KG1 (cell line): ENCODE measurements around the gene AMPD3.
"Not testable (repeated sequence)": the region's sequence is repeated elsewhere in the genome, so short reads cannot be mapped to it uniquely, and the experiment has no call there.

Experiments used
- DNase-seq: peaks from one replicate; lab custom pipeline; 2025; lab: John Stamatoyannopoulos, UW

AMPD3 gene

DNA sequence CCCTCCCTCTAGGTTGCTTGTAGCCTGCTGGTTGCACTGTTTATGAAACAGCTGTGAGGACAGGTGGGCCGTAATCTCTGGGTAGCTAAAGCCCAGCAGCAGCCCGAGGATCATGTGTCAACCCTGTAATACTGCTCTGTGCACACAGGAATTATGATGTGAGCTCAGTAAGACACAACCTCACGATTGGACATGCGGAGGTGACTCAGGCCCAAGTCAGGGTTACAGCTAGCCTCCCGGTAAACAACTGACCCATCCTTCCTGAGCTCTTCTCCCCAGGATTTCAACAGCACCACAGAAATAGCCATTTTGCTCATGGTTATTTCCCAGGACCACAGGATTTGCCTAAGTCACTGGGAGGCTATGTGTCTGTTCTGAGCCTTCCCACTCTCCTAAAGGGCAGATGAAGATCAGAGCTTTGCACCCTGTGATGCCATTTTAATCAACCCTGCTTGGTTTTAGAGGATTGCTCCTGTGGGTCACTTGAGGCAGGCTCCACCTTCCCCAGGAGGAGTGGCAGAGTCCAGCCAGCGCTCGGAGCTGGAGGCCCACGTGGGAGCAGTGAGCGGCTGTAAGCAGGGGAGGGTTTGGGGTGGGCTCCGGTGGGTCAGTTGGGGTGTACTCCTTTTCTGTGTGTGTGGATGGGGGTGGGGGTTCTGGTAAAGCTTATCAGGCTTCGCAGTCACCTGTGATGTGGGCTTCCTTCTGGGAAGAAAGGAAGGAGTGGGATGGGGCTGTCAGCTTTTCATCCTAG lies at the start of gene AMPD3:
Gene AMPD3, plus strand, starts transcription at position 387 of the 754 bp plus-strand sequence. CDS start 6,256 bp downstream, outside the sequence.
- DNase-seq, result no peak

DNA sequence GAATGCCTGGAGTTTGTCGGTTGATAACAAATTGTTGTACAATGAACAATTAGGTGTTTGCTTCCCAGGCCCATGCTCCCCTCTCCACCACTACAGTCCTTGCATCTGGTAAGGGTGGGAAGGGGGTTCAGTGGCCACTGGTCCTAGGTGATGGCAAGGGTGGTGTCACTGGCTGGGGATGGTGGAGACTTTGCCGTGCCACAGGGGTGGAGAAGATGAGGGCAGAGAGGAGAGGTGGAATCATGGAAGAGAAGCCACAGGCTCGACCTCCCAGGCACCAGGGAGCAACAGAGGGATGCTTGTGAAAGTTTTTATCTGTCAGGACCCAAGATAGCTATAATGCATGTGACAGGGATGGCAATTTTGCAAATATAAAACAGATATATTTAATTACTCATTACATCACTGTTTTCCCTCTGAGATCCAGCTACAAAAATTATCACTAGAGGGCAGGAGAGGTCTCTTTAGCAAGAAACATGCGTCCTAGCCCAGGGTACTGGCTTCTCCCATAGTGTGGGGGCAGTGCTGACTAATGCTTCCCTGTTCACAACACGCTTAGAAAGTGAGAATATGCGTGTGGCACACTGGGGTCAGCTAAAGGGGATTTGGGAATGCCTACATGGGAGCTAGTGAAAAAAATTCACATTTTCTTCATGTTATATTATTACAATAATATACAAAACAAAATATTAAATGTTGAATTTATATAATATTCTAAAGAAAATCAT lies 49.0 kb upstream of the AMPD3 start:
- peak; percentile 66 for DNase-seq

DNA sequence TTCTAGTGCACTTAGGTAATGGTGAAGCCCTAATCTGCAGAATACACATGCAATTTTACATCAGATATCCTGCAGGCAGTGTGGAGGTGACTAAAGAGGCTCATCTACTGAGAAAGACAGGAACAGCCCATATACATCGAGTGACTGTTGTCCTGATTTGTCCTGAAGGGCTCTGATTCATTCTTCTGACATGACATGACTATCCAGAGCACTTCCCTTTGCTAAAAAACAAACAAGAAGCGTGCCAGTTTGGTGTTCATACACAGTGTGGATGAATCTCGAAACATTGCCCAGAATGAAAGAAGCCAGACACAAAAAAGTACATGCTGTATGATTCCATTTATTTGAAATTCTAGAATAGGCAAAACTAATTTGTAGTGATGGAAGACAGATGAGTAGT lies 48.0 kb upstream of the AMPD3 start:
- DNase-seq, result no peak

DNA sequence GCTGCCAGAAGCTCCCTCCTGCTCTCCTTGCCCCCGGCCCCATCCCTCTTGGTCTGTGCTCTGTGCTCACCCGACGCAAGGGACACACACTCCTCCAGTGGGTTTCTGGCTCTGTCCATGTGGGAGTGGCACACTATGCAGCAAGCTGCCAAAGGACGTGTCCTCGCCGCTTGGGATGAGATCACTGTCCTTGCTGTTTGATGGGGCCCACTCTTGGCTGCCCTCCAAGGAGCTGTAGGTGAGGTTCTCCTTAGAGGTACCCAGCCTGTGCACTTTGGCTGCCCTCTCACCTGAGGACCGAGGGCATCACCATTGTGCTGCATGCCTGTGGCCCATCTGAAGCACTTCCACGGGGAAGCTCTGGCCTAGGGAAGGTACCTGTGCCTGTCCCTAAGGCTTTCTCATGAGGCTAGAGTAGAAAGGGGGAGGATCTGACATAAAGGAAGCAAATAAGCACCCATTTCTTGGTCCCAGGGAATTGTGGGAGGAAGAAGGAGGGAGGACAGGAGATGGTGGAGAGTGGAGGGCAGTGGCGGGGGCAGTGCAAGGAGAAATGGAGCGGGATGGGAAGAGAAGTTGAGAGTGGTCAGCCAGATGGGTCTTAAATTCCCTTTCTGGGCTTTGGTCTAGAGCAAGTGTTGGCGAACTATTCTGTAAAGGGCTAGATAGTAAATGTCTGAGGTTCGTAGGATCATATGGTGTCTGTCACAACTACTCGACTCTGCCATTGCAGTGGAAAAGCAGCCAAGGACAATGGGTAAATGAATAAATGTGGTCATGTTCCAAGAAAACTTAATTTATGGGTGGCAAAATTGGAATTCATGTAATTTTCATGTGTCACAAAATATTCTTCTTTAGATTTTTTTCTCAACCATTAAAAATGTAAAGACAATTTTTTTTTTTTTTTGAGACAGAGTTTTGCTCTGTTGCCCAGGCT lies 47.0 kb upstream of the AMPD3 start:
- no peak for DNase-seq

DNA sequence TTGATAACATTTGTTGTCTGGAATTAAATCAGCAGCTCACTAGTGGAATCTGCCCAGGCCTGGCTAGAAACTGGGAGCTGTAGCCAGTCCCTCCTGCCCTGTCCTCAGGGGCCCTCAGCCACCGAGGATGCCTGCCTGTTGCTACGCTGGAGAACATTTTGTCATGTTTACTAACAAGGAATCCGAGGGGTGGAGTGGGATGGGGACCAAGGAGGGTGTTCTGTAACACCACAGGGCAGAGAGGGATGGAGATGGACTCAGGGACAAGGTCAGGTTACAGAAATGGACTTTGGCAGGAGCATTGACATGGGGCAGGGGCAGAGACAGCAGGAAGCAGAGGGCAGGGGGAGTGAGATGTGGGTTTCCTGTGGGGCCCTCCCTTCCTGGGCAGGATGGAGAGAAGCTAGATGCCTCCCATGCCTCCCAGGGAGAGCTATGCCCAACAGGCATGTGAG lies 45.8 kb upstream of the AMPD3 start:
- DNase-seq, result no peak

DNA sequence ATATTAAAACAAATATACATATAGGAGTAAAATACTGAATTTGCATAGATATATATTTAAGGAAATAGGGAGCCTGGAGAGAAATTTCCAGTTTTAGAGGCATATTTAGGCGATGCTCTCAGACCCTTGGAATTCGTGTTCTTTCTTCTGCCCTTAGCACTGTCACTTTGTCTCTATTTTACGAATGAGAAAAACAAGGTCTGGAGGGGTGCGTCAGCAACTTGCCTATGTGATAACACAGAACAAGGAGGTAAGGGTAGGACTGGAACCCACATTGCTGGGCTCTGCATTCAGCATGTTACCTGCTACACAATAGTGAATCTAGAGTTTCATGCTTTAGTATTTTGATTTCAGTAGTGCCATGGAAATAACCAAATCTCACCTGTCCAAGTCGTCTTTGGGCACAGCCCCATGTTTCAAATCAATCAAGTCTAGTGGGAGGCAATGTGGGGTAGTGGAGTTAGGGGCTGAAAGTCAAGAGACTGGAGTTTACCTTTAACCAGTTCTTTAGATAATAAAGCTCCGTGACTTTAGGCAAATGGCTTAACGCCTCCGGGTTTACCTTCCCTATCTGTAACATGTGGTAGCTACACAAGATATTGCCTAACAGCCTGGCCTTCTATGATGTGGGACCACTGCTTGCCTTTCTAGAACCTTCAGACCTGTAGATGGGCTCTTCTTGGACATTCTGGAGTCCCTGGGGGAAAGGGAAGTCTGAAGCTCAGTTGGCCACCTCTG lies 44.8 kb upstream of the AMPD3 start:
- DNase-seq, result no peak

DNA sequence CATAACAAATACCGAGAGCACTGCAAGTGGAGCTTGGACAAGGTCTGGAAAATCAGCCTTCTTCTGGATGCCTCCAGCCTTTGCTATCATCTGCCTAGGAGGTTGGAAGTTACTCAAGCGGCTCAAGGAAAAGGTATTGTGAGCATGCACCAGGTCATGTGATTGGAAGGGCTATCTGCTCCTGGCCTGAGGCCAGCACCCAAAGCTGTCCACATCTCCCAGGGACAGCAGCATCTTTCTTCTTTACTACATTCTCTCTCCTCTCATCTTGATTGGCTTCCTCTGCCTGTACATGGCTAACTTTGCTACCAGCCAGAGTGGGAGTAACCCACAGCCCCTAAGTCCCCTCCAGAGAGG lies 44.2 kb upstream of the AMPD3 start:
- no peak for DNase-seq

DNA sequence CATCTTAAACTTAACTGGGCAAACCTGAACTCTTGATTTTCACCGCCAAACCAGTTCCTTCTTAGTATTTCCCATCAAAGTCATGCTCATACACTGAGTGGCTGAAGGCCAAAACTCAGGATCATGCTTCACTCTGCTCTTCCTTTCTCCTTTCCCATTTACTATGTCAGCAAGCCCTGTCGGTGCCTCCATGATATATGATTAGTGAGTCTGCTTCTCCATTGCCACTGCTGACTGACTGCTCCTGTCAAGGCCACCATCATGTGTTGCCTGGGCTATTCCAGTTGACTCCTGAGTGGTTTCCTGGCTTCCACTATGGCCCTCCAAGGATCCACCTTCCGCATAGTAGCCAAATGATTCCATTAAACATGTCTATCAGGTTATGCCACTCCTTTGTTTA lies 42.8 kb upstream of the AMPD3 start:
- no peak for DNase-seq

DNA sequence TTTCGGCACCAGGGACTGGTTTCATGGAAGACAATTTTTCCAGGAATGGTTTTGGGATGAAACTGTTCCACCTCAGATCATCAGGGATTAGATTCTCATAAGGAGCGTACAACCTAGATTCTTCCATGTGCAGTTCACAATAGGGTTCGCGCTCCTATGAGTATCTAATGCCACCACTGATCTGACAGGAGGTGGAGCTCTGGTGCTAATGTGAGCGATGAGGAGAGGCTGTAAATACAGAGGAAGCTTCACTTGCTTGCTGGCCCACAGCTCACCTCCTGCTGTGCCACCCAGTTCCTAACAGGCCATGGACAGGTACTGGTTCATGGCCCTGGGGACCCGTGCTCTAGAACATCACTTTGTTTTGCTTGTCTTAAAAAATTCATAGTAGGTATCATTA lies 41.8 kb upstream of the AMPD3 start:
- peak; percentile 63 for DNase-seq

DNA sequence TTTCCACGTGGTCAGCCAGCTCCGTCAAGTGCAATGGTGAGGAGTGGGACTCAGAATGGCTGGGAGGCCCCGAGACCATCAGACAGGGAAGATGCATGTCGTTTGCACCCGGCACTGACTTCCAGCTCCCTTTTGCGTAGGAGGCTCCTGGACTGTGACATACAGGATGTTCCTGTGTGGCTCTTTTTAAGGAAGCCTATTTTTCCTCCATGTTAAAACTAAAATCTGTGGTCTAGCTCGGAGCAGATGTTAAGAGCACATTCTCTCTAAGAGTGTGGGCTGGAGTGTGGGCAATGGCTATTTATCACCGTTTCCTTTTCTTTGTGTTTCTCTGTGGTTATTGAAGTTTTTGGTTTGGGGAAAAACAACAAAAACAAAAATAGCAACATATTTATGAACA lies 40.9 kb upstream of the AMPD3 start:
- peak; percentile 66 for DNase-seq

DNA sequence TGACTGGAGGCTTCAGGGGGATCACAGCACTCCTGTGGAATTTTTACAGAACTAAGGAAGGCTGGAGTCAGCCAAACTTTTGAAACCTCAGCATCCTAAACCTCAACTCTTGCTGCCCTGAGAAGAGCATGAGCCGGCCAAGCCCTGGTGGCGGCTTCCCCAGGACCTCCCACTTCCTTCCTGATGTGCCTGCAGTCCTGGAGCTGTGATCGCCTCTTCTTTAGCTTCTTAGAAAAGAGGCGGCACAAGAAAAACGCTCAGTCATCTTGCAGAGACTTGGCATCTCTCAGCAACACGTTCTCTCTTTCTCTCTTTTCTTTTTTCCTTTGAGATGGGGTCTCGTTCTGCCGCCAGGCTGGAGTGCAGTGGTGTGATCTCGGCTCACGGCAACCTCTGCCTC lies 40.4 kb upstream of the AMPD3 start:
- DNase-seq, result peak; percentile 74

DNA sequence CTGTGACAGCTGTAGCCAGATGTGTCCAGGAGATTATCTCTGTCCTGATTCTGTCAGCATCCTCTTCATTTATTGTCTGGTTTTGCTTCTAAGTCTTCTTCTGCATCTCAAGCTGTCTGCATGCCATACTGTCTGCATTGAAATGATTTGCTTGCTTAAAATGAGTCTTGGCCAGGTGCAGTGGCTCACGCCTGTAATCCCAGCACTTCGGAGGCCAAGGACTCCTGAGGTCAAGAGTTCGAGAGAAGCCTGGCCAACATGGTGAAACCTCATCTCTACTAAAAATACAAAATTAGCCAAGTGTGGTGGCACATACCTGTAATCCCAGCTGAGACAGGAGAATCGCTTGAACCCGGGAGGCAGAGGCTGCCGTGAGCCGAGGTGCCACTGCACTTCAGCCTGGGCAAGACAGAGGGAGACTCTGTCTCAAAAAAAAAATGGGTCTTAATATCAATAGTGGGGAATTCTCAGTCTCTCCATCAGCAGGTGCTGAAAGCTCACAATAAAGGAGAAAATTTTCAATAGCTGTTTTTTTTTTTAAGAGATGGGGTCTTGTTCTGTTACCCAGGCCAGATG lies 39.2 kb upstream of the AMPD3 start:
- DNase-seq, result no peak

DNA sequence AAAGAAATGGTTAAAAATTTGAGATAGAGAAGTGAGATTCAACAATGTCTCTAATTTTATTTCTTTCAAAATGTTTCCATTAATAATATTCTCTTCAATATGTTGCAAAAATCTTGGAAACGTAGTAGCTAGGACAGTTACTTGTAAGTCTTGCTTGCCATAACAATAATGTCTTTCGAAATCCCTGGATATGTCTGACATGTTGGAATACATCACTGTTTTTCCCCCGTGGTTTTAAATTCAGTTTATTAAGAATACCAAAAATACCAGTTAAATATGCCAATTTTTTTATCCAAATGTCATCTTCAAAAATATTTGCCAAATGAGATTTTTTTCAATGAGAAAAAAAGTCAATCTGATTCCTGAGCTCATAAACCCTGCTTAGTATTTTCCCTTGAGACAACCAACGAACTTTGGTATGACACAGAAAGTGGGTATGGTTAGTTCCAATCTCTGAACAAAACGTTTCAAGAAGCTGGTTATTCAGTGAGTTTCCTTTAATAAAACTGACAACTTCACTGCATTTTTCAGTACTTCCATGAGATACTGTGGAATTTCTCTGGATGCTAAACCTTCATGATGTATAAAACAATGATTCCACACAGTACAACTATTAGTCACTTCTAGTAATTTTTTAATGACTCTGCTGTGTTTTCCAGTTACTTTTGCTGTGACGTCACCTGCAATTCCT lies 36.7 kb upstream of the AMPD3 start:
- no peak for DNase-seq

DNA sequence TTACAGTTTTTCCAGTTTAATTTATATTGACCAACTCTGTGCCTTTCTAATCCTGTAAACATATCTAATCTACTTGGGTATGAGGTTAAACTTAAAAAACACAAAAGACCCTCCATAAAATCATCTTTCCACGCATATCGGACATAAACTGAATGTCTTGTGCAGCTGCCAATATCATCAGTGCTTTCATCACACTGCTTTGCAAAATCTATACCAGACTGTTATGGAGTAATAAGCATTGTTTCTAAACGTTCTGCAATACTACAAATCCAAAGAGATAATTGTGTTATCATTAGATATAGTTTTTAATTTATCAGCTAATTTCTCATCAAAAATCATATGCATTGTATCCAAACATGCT lies 36.1 kb upstream of the AMPD3 start:
- DNase-seq, result no peak

DNA sequence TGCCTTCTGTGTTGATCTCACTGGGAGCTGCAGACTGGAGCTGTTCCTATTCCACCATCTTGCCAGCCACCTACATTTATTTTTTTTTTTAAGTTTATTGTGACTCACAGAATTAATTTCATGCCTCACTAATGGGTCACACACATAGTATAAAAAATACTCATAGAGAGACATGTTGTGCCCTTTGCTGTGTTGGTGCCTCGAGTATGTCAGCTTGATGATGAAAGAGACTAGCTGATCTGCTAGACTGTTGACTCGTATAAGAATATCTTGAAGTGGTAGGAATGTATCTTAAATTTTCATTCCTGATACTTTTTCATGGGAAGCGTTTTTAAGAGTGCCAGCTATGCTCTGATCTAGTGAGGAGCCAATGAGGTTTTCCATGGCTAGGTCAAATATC lies 28.6 kb upstream of the AMPD3 start:
- DNase-seq, result no peak

DNA sequence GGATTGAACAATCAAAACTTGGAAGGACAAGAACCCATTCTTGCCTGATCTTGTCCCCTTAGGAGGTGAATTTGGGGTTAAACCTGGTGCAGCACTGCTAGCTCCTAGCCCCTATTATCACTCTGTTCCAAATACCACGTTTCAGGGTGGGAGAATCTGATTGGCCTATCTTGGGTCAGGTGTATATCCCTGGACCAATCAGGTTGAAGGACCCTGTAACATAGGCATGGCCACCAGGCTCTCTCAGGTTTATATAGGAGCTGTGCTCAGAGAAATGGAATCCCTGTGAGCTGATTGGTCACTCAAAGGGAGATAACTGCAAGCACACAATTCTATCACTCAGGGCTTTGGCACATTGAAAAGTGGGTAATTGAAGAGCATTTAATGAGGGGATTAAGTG lies 26.6 kb upstream of the AMPD3 start:
- no peak for DNase-seq

DNA sequence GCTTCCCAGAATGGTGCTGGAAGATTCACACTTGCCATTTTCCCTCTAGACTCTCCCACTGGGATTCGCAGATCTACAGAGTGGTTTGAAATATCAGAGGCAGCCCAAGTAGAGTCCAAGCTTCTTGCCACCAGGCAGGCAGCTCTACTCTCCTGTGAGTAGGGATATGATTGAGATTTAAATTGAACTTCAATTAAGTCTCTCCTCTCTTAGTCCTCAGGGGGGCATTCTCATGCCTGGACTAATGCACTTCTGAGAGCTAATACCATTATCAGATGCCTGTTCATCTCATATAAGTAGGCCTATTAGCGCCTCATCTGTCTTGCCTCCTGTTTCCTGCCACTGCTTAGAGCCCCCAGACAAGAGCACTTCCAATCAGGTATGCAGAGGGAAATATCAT lies 25.5 kb upstream of the AMPD3 start:
- no peak for DNase-seq

DNA sequence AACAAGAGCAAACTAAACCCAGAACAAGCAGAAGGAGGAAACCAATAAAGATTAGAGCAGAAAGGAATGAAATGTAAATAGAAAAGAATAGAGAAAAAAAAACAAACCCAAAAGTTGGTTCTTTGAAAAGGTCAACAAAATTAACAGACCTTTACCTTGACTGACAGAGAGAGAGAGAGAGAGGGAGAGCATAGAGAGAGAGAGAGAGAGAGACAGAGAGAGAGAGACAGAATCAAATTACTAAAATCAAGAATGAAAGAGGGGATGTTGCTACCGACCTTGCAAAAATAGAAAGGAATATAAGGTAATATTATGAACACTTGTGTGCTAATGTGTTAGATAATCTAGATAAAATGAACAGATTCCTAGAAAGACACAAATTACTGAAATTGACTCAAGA lies 22.6 kb upstream of the AMPD3 start:
- DNase-seq, result no peak

DNA sequence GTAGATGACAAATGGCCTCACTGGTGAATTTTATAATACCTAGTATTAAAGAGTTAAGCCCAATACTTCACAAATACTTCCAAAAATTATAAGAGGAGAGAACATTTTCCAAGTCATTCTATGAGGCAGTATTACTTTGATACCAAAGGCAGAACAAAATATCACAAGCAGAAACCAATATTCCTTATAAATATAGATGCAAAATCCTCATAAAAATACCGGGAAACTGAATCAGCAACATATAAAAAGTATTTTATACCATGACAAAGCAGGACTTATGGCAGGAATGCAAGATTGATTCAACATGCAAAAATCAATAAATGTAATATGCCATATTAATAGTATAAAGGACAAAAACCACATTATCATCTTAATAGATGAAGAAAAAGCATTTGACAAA lies 22.1 kb upstream of the AMPD3 start:
- DNase-seq, result no peak

DNA sequence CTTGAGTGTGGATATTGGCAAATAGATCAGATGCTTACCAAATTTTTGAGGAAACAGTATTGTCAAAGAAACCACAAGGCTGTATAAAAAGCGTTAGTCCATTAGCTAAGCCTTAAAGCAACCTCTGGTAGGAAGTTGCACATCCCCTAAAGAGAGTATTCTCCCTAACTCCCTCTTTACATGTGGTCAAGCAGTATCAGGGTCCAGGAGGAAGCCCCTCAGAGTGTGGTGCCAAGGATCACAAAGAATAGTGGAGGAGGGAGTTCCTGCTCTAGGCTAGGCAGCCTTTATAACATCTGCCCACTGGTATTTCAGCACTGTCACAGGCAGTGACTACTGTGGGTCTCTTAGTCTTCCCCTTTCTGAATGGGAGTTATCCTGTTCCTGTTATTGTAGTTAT lies 18.8 kb upstream of the AMPD3 start:
- DNase-seq, result peak; percentile 72

DNA sequence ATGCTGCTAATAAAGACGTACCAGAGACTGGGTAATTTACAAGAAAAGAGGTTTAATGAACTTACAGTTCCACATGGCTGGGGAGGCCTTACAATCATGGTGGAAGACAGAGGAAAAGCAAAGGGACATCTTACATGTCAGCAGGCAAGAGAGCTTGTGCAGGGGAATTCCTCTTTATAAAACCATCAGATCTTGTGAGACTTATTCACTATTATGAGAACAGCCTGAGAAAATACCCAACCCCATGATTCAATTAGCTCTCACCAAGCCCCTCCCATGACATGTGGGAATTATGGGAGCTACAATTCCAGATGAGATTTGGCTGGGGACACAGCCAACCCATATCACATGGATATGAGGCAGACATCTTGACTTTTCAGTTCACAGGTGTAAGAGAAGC lies 18.4 kb upstream of the AMPD3 start:
- DNase-seq, result not testable (repeated sequence)
